ENCODE results near the gene TM7SF2. TPM values are rescaled to one million over a fixed set of nuclear protein-coding genes. Genes with fewer than 3 reads are reported as not detected.

The TM7SF2 gene
- total and polyA plus RNA-seq, 2 of the 8 experiments (the other 6 are each of a cell fraction or from before 2014, with no cell fraction given) = 40.1 to 96.0 TPM

GRCh38 chr11:65077451-65077850 lies 34.2 kb upstream of the TM7SF2 start:
- Histone ChIP-seq H2AK5ac (ENCODE audit: low read depth, low read length) (no peak overlapping the region), H3K9ac (replicated peaks in 1 of 4; ENCODE audit: extremely low read depth in 1 of 4, low read depth in 3 of 4, low read length in 3 of 4) (no peak overlapping the region), H3K14ac (ENCODE audit: insufficient read length) (no peak overlapping the region), H3K4me3 (ENCODE audit: extremely low read depth in 1 of 4, insufficient read depth in 2 of 4, low read depth in 3 of 4, low read length in 4 of 4) (no peak overlapping the region), H2BK120ac (replicated peaks; ENCODE audit: low read depth, low read length) (no peak overlapping the region), H3K18ac (ENCODE audit: extremely low read depth, low read length) (no peak overlapping the region), H3K27me3 (replicated peaks in 1 of 4; ENCODE audit: control insufficient read depth in 3 of 4, extremely low read depth in 1 of 4, insufficient read depth in 3 of 4, low read length in 3 of 4) (no peaks in the 10 kb centered on the region), H3K56ac (replicated peaks; ENCODE audit: insufficient read length, low read depth, low read length) (no peak overlapping the region), H2BK5ac (ENCODE audit: low read depth, low read length) (no peak overlapping the region), H3K79me1 (ENCODE audit: low read depth, low read length) (peaks cover 8% of the 10 kb centered on the region; the same call in 1 of the 2 replicates), H3K23me2 (ENCODE audit: low read depth, low read length) (no peaks in the 10 kb centered on the region), H3K23ac (ENCODE audit: insufficient read length) (no peak overlapping the region), H2BK12ac (ENCODE audit: low read depth, low read length) (no peak overlapping the region), H4K20me1 (replicated peaks in 1 of 2; ENCODE audit: control insufficient read depth in 1 of 2, insufficient read depth in 2 of 2, low read length in 2 of 2) (peaks cover 6 to 11% of the 10 kb centered on the region in 2 experiments), H4K91ac (replicated peaks; ENCODE audit: insufficient read length, low read length) (no peak overlapping the region), H2AFZ (ENCODE audit: low read length) (no peak overlapping the region), H3K9me3 (ENCODE audit: insufficient read depth in 2 of 2, low read depth in 1 of 2, low read length in 1 of 2) (no peaks in the 10 kb centered on the region), H4K5ac (ENCODE audit: insufficient read length, low read depth, low read length) (no peak overlapping the region), H4K8ac (ENCODE audit: extremely low read depth, insufficient read depth, low read length) (no peak overlapping the region), H2BK15ac (ENCODE audit: low read length) (no peak overlapping the region), H3K4me1 (replicated peaks in 1 of 4; ENCODE audit: control insufficient read depth in 3 of 4, insufficient read depth in 4 of 4, low read length in 3 of 4) (no peaks in the 10 kb centered on the region; a peak in 1 of 7 replicates), H3K4me2 (ENCODE audit: insufficient read depth in 1 of 2, low read depth in 2 of 2, low read length in 2 of 2) (no peak overlapping the region), H3K36me3 (ENCODE audit: control insufficient read depth in 2 of 4, insufficient read depth in 4 of 4, low read length in 3 of 4) (peaks cover 20 to 41% (median 36%) of the 10 kb centered on the region in 4 experiments), H3K79me2 (ENCODE audit: control insufficient read depth in 1 of 2, insufficient read depth in 2 of 2, low read length in 2 of 2) (peaks cover 0 to 30% of the 10 kb centered on the region in 2 experiments; a peak in 3 of 4 replicates), H3K4ac (replicated peaks; ENCODE audit: insufficient read length, low read depth, low read length) (no peak overlapping the region), H2BK20ac (ENCODE audit: low read length) (no peak overlapping the region), H3K27ac (ENCODE audit: low read depth, low read length) (no peak overlapping the region)
- 91% methylated on average over 4 of the region's 4 CpGs; no CpG with 5 or more reads in 1 of the 2 experiments for WGBS, 2 experiments (ENCODE audit: extremely low coverage in 1 of 2, insufficient coverage in 1 of 2, insufficient read length in 1 of 2, insufficient replicate concordance in 2 of 2, low coverage in 1 of 2, low lambda C conversion rate in 2 of 2, missing lambda C conversion rate in 1 of 2)
- DNase-seq (ENCODE audit: low read depth in 1 of 2, low spot score in 2 of 2) (no peak), FAIRE-seq (no peak)
- CTCF ChIA-PET (ENCODE audit: partially characterized antibody) = interaction anchor here (0.6 to 4.7 kb wide), 18 partner anchors 11 to 650 kb away, joined by 3 to 28 read pairs (median 4); partner anchors contain the start of genes ARL2, CAPN1, NAALADL1 and SAC3D1
- POLR2A ChIA-PET (ENCODE audit: partially characterized antibody) = interaction anchor here (1.5 to 21.6 kb wide), 8 partner anchors 8 to 315 kb away, joined by 3 to 230 read pairs (median 13); partner anchors contain the start of genes NAALADL1 and VPS51
- TF ChIP-seq JUND (IDR thresholded peaks at IDR 0.05; ENCODE audit: low read length) (no peak), NANOG (IDR thresholded peaks at IDR 0.05; ENCODE audit: insufficient read depth, low read depth, low read length, poor library complexity, severe bottlenecking) (no peak), GTF2F1 (IDR thresholded peaks at IDR 0.05; ENCODE audit: borderline replicate concordance, low read depth, low read length) (no peak), BRCA1 (IDR thresholded peaks at IDR 0.05; ENCODE audit: low read depth, low read length) (no peak), SP1 (IDR thresholded peaks at IDR 0.05; ENCODE audit: low read depth, low read length) (no peak), POLR2A (IDR thresholded peaks at IDR 0.05; ENCODE audit: control extremely low read depth in 1 of 2, low read depth in 2 of 2, low read length in 2 of 2) (no peak), SP2 (IDR thresholded peaks at IDR 0.05; ENCODE audit: low read length) (no peak), NRF1 (IDR thresholded peaks at IDR 0.05; ENCODE audit: low read depth, low read length) (no peak), YY1 (IDR thresholded peaks at IDR 0.05; ENCODE audit: low read depth, low read length) (no peak), CBX5 (IDR thresholded peaks at IDR 0.05; ENCODE audit: low read depth, low read length) (no peak), CHD2 (IDR thresholded peaks at IDR 0.05; ENCODE audit: low read length) (no peak), CTBP2 (IDR thresholded peaks at IDR 0.05; ENCODE audit: borderline replicate concordance, insufficient read depth, insufficient read length, low read length) (no peak), TBP (IDR thresholded peaks at IDR 0.05; ENCODE audit: low read depth, low read length) (no peak)
